Activated CD4-positive, alpha-beta T cell treated with anti-CD3 and anti-CD28 coated beads, Interleukin-2, Interleukin-4, amounts not matched to agents 100 ng/mL and 50 ng/mL, durations not matched to agents 16 hours and 8 hours (primary cell): ENCODE results near the gene PGM3.

Experiments
- DNase-seq: peaks from one replicate; pipeline ENCODE4 v3.0.0-alpha.2; 2020; ENCODE audit warnings: low spot score

Gene PGM3

GRCh38 chr6:83183082-83183828 lies 9.8 kb downstream of the PGM3 start:
- no peak for DNase-seq

DNA sequence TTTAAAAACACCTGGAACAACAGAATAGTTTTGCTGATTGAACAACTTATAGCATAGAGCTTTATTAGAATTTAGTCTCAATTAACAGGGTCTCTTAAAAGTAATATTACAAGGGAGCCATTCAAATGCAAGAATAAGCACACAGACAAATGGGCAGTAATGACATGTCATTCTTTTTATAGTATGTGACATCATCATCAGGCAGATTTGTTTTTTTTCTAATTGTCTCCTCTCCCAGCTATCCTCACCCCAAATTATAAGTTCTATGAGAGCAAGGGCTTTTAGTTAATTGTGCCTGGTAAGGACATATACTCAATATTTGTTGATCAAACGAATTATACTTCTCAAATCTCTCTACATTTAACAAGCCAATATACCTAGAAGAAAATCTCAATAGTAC lies 11.0 kb downstream of the PGM3 start:
- no peak for DNase-seq

- no peak for DNase-seq
These were observed 12.6 kb downstream of the PGM3 start for GRCh38 chr6:83180426-83180950.

- no peak for DNase-seq
These were observed 16.8 kb downstream of the PGM3 start for GRCh38 chr6:83176246-83176645.

DNA sequence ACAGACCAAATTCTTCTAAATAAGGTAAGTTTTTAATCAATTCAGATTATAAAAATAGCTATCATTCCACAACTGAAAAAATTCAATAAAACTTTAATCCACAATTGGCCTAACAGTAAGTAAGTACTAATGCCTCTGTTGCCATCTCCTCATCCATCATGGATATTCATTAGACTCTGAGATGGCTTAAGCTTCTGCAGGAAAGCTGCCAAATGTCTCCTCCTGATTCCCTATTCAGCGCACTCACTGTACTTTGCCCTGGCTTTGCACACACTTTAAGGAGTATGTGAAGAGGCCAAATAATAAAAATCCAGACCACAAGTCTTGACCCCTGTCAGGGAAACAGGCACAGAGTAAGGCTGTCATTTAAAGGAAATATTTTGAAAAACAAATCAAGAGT lies 23.6 kb downstream of the PGM3 start:
- DNase-seq: no peak

DNA sequence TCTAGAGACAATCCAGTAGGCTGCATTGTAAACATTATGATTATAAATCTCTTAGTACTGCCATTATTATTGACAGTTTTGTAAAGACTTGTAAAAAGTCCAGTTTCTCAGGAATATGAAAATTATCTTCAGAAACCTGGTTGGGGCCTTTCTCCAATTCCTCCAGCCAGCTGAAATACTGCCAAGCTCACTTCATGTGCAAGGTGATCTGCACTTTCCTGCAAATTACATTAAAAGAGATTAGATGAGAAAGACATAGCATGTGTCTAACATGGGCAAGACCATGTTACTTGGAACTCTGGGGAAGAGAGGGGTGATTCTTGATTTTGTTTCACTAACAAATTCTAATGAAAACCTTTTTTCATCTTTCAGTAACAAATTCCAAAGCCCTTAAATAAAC lies 24.0 kb downstream of the PGM3 start:
- no peak for DNase-seq

GRCh38 chr6:83168556-83168955 lies 24.5 kb downstream of the PGM3 start:
- no peak for DNase-seq

DNA sequence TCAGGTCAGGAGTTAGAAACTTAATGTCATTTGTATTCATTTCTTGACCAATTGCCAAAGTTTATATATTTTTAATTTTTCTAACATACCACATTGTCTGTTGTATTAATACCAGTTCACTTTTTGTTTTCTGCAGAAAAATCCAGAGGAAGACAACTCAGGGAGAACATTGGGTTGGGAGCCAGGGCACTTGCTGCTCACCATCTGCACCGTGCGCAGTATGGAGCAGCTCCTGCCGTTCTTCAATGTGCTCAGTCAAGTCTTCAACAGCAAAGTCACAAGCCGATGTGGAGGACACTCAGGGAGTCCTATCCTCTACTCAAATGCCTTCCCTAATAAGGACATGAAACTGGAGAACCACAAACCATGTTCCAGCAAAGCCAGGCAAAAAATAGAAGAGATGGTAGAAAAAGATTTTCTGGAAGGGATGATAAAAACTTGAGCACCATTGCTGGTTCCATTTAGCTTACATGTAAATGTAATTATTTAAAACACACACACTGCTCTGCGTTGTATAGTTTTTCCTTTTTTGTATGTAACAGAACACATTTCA lies 25.3 kb downstream of the PGM3 start:
- no peak for DNase-seq

DNA sequence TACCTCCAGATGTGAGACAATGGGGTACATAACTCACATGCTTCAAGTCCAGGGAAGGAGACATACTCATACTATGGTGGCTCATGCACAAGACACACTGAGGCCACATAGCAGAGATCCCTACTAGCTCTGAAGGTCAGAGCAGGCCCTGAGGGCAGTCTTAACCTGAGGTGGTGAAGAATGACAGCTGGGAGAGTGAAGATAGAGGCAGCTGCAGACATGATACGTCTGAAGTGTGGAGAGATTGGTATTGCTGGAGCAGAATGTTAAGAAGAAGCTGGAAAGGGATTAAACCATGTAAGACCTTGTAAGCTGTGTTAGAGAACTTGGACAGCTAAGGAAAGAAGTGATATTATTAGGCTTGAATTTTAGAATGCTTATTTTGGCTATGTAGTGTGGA lies 32.9 kb downstream of the PGM3 start:
- DNase-seq: no peak

DNA sequence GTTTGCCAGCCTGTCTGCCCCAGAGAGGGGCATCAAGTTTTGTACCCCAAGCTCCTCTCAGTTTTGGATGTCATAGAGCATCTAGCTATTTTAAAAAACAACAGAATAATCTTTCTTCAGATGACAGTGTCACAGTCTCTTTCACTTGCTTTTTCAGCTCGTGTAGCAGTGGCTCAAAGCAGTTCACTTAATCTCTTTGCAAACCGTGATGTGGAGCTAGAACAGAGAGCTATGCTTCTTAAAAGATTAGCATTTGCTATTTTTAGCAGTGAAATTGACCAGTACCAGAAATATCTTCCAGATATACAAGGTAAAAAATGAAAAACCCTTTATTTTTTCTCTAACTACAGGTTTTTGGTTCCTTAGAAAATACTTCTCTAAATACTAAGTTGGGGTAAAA lies 37.3 kb downstream of the PGM3 start:
- DNase-seq: no peak

DNA sequence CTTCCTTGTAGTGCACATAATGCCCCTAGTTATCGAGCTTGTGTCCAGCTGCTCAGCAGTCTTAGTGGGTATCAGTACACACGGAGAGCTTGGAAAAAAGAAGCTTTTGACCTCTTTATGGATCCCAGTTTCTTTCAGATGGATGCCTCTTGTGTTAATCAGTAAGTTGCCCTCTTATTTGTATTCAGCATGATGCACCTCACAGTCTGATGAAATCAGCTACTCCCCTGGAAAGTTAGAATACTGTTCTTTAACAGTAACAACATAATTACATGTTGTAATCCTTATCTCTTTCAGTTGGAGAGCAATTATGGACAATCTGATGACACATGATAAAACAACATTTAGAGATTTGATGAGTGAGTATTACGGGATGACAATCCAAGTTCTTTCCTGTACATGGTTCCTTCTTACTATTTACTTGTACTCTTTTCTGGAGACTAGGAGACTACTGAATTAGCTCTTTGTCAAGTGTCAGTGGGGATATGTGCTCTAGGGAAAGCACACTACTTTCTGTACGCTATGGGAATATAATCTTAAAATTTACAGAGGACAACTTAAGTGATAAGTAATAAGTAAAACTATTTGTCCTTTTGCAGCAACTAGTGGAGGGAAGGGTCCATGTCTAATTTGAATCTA lies 39.1 kb downstream of the PGM3 start:
- no peak for DNase-seq

- no peak for DNase-seq
These were observed 40.2 kb downstream of the PGM3 start for GRCh38 chr6:83152913-83153312.

DNA sequence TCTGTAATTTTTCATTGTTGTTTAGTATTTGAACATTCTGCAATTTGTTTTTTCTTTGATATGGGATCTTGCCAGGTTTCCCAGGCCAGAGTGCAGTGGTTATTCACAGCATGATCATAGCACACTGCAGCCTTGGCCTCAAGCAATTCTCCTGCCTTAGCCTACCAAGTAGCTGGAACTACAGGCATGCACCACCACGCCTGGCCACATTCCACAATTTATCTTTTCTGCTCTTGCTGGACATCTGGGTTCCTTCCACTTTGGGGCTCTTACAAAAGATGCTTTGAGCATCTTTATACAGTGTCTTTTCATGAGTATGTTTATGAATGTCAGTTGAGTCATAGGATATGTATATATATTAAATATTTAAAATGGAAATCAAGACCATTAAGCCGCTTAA lies 42.0 kb downstream of the PGM3 start:
- DNase-seq: no peak

GRCh38 chr6:83138758-83139157 lies 54.3 kb downstream of the PGM3 start:
- DNase-seq: no peak

DNA sequence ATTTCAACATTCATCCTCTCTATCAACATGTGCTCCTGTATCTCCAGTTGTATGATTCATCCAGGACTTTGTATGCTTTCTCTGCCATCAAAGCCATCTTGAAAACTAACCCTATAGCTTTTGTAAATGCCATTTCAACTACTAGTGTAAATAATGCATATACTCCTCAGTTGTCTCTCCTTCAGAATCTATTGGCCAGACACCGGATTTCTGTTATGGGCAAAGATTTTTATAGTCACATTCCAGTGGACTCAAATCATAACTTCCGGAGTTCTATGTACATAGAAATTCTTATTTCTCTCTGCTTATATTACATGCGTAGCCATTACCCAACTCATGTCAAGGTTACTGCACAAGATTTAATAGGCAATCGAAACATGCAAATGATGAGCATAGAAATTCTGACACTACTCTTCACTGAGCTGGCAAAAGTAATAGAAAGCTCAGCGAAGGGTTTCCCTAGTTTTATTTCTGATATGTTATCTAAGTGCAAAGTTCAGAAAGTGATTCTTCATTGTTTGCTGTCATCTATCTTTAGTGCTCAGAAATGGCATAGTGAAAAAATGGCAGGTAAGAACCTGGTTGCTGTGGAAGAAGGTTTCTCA lies 54.8 kb downstream of the PGM3 start:
- DNase-seq: no peak

GRCh38 chr6:83132121-83132520 lies 60.9 kb downstream of the PGM3 start:
- DNase-seq: no peak

GRCh38 chr6:83127976-83128375 lies 65.1 kb downstream of the PGM3 start:
- no peak for DNase-seq

GRCh38 chr6:83127258-83127657 lies 65.8 kb downstream of the PGM3 start:
- no peak for DNase-seq

- DNase-seq: no peak
These were observed 66.3 kb downstream of the PGM3 start for GRCh38 chr6:83126807-83127206.

GRCh38 chr6:83126223-83126622 lies 66.8 kb downstream of the PGM3 start:
- DNase-seq: no peak

- no peak for DNase-seq
These were observed 67.6 kb downstream of the PGM3 start for GRCh38 chr6:83125425-83125824.

- DNase-seq: no peak
These were observed 68.5 kb downstream of the PGM3 start for GRCh38 chr6:83124553-83124952.

GRCh38 chr6:83119742-83120300 lies 73.2 kb downstream of the PGM3 start:
- DNase-seq: no peak
